Activated naive CD4-positive, alpha-beta T cell treated with anti-CD3 and anti-CD28 coated beads, Interleukin-2, amount 50 U/mL, for 72 hours (primary cell): Measurements from ENCODE around the gene RASEF. TPM values are rescaled to one million over a fixed set of nuclear protein-coding genes. Genes with fewer than 3 reads are reported as not detected.
"Not testable (repeated sequence)": the region's sequence is repeated elsewhere in the genome, so short reads cannot be mapped to it uniquely, and the experiment has no call there.

Experiments used
- ATAC-seq, 2 donors: fragments of 150-1000 bp; cut with Tn5 transposase; 2 replicates each; pipeline ENCODE4 v1.10.0; 2021; ENCODE audit warnings: mild to moderate bottlenecking in 2 of 2, moderate library complexity in 2 of 2
- DNase-seq, 2 donors: peaks; one replicate each; pipeline ENCODE4 v3.0.0; 2021 to 2022; ENCODE audit warnings: low spot score in 2 of 2
- H3K27ac Mint-ChIP-seq, 2 donors: one replicate each; pipeline ENCODE4 v1.8.0; 2022; ENCODE audit warnings: mild to moderate bottlenecking in 2 of 2, mixed read lengths in 2 of 2
- H3K36me3 Mint-ChIP-seq, 2 donors: one replicate each; pipeline ENCODE4 v1.8.0; 2022; ENCODE audit warnings: mixed read lengths in 2 of 2
- H3K9me3 Mint-ChIP-seq, 2 donors: one replicate each; pipeline ENCODE4 v1.8.0; 2022; ENCODE audit warnings: mixed read lengths in 2 of 2
- total RNA-seq, 2 donors: library from RNA; stranded (reverse); gene quantifications; one replicate each; pipeline ENCODE4 v1.2.3, GENCODE V29; 2022

The RASEF gene
- not detected for total RNA-seq

DNA sequence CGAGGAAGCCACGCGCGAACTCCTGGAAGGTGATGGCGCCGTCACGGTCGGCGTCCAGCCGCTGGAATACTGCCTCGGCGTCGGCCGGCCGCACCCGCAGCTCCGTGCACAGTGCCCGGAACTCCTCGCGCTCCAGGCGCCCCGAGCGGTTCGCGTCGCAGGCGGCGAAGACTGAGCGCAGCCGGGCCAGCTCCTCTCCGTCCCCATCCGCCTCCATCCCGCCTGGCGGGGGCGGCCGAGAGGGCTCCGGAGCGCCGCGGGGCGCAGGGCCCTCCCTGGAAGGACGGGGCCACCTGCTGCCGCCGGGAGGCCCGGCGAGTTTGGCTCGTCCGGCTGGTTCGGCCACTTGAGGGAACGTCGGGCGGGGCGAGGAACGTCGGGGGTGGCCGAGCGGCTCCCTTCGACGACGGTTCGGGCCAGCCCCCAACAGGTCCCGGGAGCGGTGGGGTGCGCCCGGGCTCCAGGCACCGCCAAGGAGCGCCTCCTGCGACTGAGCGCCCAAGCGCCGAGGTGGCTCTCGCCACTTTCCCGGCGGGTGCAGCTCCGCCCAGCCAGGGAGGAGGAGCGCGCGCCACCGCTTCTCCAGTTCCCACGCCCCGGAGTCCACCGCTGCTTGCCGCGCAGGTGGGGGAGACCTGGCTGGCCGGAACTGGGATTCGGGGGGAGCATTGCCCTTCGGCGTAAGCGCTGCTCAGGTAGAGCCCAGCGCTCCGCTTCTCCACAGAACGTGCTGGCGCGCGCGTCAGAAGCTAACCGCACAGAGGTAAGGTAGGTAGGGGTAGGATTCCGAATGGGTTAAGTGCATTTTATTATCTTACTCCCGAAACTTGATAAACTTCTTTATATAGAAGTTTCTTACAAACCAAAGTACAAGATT, at the start of gene RASEF:
TSS of gene RASEF (minus strand) at position 492 of the 877 bp plus-strand sequence. CDS start at position 217, 275 bp downstream.
- Mint-ChIP-seq H3K36me3 (peaks cover 11 to 33% of the 10 kb centered on the region in 2 donors), H3K27ac (peak within 1 kb of the TSS in 1 of 2 donors; percentile 22), H3K9me3 (peaks cover 0 to 3% of the 10 kb centered on the region in 2 donors)
- ATAC-seq: no peak
- no peak for DNase-seq

DNA sequence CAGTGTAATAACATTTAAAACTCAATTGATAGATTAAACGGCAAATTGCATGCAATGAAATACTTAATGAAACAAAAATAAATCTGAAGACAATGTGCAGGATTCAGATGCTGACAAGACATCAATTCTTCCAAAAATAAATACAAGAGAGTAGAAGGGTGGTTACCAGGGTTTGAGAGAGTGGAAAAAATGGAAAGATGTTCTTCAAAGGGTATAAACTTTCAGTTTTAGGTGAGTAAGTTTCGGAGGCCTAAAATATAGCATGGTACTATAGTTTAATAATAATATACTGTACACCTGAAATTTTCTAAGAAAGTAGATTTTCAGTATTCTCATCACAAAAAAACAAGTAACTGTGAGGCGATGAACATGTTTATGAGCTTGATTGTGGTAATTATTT, 48.2 kb upstream of the RASEF start:
- no peak overlapping the region for H3K27ac Mint-ChIP-seq
- DNase-seq: no peak
- no peak for ATAC-seq
- peaks cover 5 to 13% of the 10 kb centered on the region in 2 donors for H3K36me3 Mint-ChIP-seq
- peaks cover 12 to 20% of the 10 kb centered on the region in 2 donors for H3K9me3 Mint-ChIP-seq

DNA sequence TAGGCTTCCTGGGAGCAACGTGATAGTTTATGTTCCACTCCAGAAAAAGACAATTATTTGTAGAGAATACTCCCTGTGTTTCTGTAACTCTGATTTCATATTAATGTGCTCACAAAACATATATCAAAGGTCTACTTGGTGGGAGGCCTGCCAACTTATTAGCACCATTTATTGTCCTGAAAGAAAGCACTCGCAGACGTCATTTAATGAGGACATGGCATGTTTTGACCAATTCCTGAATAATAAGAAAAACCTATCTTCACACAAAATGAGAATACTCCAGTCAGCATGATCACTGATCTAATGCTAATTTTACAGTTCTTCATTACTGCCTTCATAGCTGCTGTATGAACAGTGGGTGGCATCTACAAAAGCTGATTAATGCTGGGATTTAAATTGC, 46.4 kb upstream of the RASEF start:
- Mint-ChIP-seq H3K27ac (no peak overlapping the region), H3K9me3 (peaks cover 8 to 12% of the 10 kb centered on the region in 2 donors), H3K36me3 (peaks cover 0 to 5% of the 10 kb centered on the region in 2 donors)
- ATAC-seq (no peak), DNase-seq (no peak)

DNA sequence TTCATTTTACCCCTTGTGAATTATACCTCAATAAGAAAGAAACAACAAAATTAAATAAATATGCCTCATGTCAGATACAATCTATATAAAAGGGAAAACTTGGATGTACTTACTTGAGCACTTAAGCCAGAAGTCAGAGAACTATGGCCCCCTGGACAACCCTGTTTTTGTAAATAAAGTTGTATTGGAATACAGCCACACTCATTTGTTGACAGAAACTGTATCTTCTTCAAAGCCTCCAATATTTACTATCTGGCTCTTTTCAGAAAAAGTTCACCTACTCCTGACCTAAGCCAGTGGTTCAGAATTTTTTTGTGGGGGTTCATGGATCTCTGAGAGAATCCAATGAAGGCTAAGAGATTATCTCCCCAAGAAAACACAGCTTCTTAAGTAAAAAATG, 45.3 kb upstream of the RASEF start:
- DNase-seq (no peak), ATAC-seq (no peak)
- no peak overlapping the region for H3K27ac Mint-ChIP-seq
- peaks cover 1% of the 10 kb centered on the region in 2 donors for H3K9me3 Mint-ChIP-seq
- H3K36me3 Mint-ChIP-seq: no peaks in the 10 kb centered on the region

DNA sequence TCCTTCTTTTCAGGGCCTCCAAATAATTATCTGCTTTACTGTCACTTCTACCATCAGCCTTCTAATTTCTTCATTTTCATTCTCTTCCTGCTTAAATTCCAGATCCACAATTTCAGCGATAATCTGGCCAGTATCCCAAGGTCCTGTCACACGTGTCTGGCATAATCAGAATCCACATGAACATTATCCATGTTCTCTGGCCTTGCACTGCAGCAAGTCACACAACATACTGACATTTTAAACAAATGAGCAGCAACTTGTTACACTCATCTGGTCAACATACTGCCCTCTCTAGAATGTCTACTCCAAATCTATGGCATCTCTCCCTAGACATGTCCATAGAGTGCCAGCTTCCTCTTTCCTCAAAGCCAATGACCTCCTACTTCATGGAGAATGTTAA, 43.8 kb upstream of the RASEF start:
- Mint-ChIP-seq H3K9me3 (no peaks in the 10 kb centered on the region), H3K27ac (no peak overlapping the region), H3K36me3 (no peaks in the 10 kb centered on the region)
- DNase-seq (no peak), ATAC-seq (no peak)

DNA sequence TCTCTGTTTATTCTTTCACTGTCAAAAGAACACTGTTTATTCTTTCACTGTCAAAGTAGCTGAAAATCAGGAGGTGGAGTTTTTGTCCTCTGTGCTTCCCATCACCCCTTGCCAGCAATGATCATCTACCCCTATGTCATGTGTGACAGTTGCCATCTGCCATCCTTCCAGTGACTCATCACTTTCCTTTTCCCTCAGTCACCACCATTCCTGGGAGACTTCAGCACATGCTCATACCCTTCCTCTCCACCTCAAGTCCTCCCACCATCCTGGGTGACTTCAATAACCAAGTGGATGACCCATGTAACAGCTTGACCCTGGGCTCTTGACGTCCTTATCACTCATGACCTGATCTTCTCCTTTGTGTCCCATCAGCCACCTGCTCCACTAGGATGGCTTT, 43.3 kb upstream of the RASEF start:
- Mint-ChIP-seq H3K36me3 (no peaks in the 10 kb centered on the region), H3K9me3 (no peaks in the 10 kb centered on the region)
- no peak for DNase-seq

DNA sequence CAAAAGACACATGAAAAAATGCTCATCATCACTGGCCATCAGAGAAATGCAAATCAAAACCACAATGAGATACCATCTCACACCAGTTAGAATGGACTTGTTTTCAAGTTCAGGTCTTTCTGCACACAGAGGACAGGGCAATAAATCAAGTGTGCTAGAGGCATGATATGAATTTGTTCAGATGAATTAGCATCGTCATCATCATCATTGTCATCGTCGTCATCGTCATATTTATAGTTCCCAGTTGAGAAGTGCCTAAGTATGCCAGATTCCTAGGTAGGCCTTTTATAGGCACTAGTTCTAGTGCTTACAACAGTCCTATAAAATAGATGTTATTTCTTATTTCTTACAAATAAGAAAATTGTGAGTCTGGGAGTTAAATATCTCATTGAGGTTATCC, 34.7 kb upstream of the RASEF start:
- peaks cover 0 to 3% of the 10 kb centered on the region in 2 donors for H3K9me3 Mint-ChIP-seq
- ATAC-seq (no peak), DNase-seq (no peak)
- H3K27ac Mint-ChIP-seq: no peak overlapping the region
- peaks cover 0 to under 1% of the 10 kb centered on the region in 2 donors for H3K36me3 Mint-ChIP-seq

More for the DNA sequence above, 43.3 kb upstream of the RASEF start:
- H3K27ac Mint-ChIP-seq: no peak overlapping the region
- ATAC-seq: no peak

DNA sequence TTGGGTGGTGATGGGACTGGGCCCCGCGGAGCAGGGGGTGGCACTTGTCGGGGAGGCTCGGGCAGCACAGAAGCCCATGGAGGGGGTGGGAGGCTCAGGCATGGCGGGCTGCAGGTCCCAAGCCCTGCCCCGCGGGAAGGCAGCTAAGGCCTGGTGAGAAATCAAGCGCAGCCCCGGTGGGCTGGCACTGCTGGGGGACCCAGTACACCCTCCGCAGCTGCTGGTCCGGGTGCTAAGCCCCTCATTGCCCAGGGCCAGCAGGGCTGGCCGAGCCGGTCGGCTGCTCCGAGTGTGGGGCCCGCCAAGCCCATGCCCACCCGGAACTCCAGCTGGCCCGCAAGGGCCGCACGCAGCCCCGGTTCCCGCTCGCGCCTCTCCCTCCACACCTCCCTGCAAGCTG, 30.4 kb upstream of the RASEF start:
- not testable (repeated sequence) for H3K9me3 Mint-ChIP-seq, H3K36me3 Mint-ChIP-seq, DNase-seq, ATAC-seq, H3K27ac Mint-ChIP-seq

DNA sequence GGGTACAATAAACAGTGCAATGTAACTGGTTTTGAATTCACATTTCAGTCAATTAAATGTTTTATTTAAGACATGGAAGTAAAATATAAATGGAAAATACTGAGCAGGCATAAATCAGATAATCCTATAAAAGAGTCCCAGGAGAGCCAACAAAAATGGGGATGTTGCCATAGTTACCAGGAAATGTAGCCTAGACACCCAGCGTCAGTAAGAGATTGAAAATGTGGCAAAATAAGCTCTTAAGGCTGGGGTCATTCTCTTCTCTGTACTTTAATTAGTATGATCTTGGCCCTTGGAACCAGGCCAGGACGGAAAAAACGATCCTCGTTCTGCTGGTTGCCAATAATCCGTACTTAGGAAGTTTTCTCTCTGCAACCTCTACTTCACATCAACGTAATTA, 18.9 kb upstream of the RASEF start:
- H3K36me3 Mint-ChIP-seq: no peaks in the 10 kb centered on the region
- peaks cover 0 to 5% of the 10 kb centered on the region in 2 donors for H3K9me3 Mint-ChIP-seq
- ATAC-seq (no peak), DNase-seq (no peak)
- H3K27ac Mint-ChIP-seq: no peak overlapping the region

DNA sequence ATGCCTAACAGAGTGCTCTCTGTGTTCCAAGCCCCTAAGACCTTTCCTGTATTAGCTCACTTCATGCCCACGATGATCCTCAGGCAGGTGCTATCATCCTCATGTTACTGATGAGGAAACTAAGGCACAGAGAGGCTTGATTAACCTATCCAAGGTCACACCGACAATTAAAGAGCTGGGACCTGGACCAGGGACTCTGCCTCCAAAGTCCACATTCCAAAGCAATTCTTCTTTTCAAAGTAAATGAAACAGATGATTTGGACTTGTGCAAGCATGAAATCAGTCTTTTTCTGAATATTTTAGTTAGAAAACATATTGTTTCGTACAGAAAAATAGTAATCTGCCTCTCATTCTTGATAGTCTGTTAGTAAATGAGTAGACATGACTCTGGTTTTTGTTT, 18.1 kb upstream of the RASEF start:
- Mint-ChIP-seq H3K36me3 (no peaks in the 10 kb centered on the region), H3K9me3 (no peaks in the 10 kb centered on the region), H3K27ac (no peak overlapping the region)
- no peak for ATAC-seq
- no peak for DNase-seq

DNA sequence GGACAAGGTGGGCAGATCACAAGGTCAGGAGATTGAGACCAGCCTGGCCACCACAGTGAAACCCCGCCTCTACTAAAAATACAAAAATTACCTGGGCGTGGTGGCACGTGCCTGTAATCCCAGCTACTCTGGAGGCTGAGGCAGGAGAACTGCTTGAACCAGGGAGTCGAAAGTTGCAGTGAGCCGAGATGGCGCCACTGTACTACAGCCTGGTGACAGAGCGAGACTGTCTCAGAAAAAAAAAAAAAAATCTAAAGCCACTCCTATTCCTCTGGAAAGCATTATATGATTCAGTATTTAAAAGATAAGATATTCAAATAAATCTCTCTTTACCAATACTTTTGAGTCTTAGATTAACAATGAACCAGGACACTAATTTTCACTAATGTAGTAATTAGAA, 13.0 kb upstream of the RASEF start:
- not testable (repeated sequence) for H3K9me3 Mint-ChIP-seq, DNase-seq, H3K27ac Mint-ChIP-seq, H3K36me3 Mint-ChIP-seq, ATAC-seq

DNA sequence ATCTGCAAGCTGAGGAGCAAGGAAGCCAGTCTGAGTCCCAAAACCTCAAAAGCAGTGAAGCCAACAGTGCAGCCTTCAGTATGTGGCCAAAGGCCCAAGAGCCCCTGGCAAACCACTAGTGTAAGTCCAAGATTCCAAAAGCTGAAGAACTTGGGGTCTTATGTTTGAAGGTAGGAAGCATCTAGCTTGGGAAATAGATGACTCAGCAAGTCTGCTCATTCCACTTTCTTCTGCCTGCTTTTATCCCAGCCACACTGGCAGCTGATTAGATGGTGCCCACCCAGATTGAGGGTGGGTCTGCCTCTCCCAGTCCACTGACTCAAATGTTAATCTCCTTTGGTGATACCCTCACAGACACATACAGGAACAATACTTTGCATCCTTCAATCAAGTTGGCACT, 9.6 kb upstream of the RASEF start:
- ATAC-seq, DNase-seq, H3K9me3 Mint-ChIP-seq, H3K27ac Mint-ChIP-seq, H3K36me3 Mint-ChIP-seq: not testable (repeated sequence)

DNA sequence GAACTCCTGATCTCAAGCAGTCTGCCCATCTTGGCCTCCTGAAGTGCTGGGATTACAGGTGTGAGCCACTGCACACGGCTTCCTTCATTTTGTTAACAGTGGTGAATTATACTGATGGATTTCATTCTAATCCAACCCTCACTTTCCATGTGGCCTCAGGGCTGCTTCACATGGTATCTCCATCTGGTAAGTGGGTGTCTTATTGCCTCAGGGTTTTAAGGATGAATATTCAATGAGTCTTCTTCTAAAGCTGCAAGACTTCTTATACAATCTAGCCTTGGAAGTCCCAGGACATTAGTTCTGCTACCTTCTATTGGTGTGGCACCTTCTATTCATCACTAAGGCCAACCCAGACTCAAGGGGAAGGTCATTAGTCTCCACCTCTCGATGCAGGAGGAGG, 8.7 kb upstream of the RASEF start:
- Mint-ChIP-seq H3K36me3 (no peaks in the 10 kb centered on the region), H3K27ac (no peak overlapping the region), H3K9me3 (peaks cover 0 to 4% of the 10 kb centered on the region in 2 donors)
- ATAC-seq (no peak), DNase-seq (no peak)

DNA sequence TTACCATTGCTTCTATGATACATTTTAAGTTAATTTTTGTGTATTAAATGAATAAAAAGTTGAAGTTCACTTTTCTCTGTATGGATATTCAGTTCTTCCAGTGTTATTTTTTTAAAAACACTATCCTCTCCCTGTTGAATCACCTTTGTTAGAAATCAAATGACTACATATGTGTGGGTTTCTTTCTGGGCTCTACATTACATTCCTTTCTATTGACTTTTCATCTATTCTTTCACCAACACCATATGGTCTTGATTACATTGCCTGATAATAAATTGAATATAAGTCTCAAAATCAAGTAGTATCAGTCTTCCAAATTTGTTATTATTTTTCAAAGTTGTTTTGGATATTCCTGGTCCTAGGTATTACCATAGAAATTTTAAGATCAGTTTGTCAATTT, 7.3 kb upstream of the RASEF start:
- Mint-ChIP-seq H3K36me3 (no peaks in the 10 kb centered on the region), H3K27ac (no peak overlapping the region), H3K9me3 (peaks cover 0 to 4% of the 10 kb centered on the region in 2 donors)
- ATAC-seq (no peak), DNase-seq (no peak)

DNA sequence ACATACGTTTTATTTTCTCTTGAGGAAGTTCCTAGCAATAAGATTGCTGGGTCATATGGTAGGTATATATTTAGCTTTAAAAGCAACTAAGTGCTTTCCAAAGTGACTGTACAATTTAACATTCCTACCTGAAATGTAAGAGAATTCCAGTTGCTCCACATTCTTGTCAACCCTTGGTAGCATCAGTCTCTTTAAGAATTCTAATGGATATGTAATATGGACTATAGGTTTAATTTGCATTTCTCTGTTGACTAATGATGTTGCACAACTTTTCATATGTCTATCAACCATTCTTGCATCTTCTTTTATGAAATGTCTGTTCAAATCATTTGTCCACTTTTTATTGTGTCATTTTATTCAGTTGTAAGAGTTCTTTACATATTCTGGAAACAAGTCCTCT, 6.7 kb upstream of the RASEF start:
- Mint-ChIP-seq H3K27ac (no peak overlapping the region), H3K36me3 (no peaks in the 10 kb centered on the region), H3K9me3 (peaks cover 0 to 4% of the 10 kb centered on the region in 2 donors)
- ATAC-seq (no peak), DNase-seq (no peak)

DNA sequence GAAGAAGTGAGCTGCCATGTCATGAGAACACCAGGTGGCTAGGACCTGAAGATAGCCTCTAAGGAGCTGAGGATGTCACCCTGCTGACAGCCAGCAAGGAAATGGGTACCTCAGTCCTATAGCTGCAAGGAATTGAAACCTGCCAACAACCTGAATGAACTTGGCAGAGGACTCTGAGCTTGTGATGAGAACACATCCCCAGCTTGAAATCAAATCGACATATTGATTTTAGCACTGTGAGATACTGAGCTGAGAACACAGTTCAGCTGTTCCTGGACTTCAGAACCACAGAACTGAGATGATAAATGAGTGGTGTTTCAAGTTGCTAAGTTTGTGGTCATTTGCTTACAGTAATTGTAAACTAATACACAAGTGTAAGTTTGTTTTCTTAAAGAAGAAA, 5.5 kb upstream of the RASEF start:
- Mint-ChIP-seq H3K9me3 (peaks cover 0 to 4% of the 10 kb centered on the region in 2 donors), H3K36me3 (peaks cover 0 to 6% of the 10 kb centered on the region in 2 donors), H3K27ac (no peak overlapping the region)
- DNase-seq (no peak), ATAC-seq (no peak)

DNA sequence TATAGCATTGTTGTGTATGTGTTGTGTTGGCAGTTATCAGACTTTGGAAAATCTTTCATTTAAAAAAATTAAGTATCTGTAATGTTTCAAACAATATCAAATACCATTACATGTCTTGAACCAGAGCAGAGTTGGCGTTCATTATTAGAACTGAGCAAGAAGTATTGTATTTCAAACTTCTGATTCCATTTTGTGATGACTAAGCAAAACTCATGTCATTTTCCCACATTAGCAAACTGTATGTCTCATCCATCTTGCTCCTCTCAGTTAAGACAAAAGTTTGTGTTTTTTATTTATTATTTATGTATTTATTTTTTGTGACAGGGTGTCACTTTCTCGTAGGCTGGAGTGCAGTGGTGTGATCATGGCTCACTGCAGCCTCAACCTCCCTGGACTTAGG, 4.6 kb upstream of the RASEF start:
- Mint-ChIP-seq H3K9me3 (peaks cover 0 to 4% of the 10 kb centered on the region in 2 donors), H3K36me3 (peaks cover 0 to 6% of the 10 kb centered on the region in 2 donors), H3K27ac (no peak overlapping the region)
- ATAC-seq (no peak), DNase-seq (no peak)

DNA sequence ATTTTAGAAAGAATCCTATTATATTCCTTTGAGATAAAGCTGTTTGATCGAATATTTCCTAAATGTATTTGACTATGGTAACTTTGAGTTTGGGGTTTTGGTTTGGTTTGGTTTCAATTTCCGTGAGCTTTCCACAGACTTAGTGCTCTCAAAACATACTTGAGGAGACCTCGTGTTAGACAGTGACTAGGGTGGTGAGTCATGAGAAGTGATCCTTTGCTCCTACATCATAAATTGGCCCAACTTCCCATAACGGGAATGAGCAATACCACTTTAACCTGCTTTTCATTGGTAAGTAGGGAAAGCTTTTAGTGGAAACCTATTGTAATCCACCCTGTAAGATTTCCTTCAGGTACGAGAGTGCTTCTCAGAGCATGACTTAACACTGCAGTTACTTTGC, 3.8 kb upstream of the RASEF start:
- Mint-ChIP-seq H3K27ac (no peak overlapping the region), H3K9me3 (no peaks in the 10 kb centered on the region), H3K36me3 (peaks cover 4 to 10% of the 10 kb centered on the region in 2 donors)
- no peak for ATAC-seq
- DNase-seq: no peak
